ENCODE measurements around the gene MELK.

Gene MELK

GRCh38 chr9:36676778-36677485 lies 104.2 kb downstream of the MELK start:
- DNase-seq = no peak

DNA sequence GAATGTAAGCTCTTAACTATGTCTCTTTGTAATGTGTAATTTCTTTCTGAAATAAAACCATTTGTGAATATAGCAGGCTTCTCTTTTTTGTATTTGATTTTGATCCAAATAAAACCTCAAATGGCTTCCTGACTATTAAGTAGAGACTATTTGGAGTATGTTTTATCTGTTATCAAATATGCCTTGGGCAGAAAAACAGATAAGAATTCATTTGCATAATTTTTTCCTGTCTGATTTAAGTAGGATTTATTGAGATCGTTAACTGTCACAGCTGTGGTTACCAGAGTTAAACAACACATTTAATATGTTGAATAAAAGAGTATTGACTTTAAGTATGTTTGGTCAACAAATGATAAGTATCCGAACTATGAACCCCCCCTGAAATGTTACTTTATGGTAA lies 104.9 kb downstream of the MELK start:
- DNase-seq = no peak

- no peak for DNase-seq
Observed at GRCh38 chr9:36679710-36680109, 107.0 kb downstream of the MELK start.

GRCh38 chr9:36686471-36686870 lies 113.8 kb downstream of the MELK start:
- DNase-seq = no peak

- DNase-seq = no peak
Observed at GRCh38 chr9:36690412-36691168, 117.9 kb downstream of the MELK start.

- no peak for DNase-seq
Observed at GRCh38 chr9:36691671-36692070, 119.0 kb downstream of the MELK start.

GRCh38 chr9:36698984-36699383 lies 126.3 kb downstream of the MELK start:
- no peak for DNase-seq

GRCh38 chr9:36704148-36704547 lies 131.5 kb downstream of the MELK start:
- no peak for DNase-seq

DNA sequence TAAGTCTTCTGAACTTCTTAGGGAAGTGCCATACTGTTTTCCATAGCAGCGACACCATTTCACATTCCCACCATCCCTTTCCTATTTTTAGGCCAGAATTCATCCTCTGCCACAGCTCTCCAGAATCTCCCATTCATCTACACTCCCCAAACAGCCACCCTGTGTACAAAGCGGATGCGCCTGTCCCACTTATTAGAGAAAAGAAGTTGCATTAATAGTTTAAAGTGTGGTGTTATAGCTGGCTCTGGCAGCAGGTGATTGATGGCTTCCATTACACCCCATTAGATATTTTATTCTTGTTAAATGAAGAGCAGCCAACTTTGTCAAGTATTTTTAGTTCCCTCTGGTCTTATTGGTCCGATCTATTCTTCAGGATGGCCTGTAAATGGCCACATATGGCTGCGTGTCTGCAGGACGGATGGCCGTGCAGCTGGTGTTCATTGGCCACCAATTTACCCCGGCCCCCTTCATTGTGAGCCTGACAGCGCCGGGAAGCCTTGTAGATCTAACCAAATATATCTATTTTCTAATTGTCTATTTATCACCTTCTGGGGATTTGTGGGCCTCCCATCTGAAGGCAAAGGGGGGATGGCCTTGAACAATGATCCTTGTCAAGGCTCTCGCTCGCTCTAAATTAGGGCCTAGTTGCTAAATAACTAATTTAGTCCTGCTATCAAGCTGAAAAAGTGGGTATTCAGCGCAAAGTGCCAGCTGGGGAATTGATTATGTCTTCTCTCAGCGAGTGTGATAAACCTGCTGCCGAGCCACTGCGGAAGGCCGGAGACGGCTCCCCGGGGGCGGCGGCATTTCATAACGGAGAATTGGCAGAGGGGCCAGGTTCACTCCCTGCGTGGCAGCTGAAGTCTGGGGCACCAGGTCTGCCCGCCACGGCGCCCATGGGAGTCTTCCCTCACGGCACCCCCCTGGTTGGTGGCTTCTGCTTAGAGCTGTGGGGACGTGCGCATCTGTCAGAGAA lies 141.1 kb downstream of the MELK start:
- no peak for DNase-seq

- no peak for DNase-seq
Observed at GRCh38 chr9:36716496-36716895, 143.8 kb downstream of the MELK start.

- no peak for DNase-seq
Observed at GRCh38 chr9:36717276-36717675, 144.6 kb downstream of the MELK start.

DNA sequence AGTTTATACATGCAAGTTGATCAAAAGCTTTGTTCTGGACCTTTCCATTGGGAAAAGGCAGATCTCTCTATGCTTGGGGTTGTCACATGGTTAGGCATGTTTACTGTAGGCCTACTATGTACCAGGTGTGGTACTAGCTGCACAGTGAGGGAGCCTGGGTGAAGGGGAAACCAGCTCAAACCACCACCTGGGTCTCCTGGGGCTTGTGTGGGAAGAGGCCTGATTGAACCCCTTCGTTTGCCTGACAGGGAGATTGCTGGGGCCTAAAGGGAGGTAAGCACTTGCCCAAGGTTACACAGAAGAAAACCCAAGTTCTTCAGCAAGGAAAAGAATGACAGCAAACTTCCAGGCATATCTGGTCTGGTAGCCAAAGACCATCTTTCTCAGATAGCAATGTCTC lies 145.9 kb downstream of the MELK start:
- DNase-seq = no peak

DNA sequence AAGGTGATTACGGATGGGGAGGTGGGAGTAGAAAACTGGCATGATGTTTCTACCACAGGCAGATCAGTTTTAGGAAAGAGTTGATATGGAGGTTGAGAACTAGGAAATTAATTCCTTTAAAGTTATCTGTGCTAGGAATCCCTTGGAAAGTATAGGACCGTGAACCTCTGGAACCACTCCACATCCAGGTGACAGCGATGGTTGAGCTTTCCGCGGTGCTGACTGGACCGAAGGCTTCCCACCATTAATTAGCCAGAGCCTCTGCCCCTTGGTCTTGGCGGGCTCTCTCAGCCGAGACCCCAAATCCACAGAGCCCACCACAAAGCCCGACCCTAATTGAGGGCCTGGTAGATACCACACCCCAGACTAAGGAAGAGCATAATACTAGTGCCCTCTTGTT lies 147.3 kb downstream of the MELK start:
- DNase-seq = no peak

DNA sequence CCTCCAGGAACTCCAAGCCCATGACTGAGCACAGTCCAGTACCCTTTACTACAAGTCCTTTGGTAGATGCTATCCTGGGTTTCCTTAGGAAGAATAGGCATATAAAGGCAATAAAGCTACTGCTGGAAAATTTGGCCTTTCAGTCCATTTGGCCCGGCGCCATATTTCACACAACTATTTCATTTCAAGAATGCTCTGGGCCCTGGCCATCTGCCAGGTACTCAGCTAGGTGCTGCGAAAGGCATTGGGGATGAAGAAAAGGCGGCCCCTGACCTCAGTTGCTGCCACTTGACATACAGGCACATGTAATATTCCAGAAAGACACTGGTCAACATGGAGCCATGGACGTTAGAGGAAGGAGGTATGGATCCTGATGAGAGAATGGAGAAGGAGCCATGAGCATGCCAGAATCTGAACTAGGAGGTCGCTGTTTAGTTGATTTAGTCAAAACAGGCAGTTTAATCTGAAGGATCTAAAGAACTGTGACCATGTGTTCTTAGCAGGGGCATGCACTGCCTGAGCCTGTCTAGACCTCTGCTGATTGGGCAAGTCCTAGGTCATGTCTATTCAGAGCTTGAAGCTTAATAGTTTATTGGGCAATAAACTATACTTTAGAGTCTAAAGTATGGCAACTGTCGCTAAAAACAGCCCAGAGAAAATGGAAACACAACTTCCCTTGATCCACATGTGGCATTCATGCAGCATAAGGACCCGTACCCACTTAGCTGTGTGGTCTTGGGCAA lies 149.3 kb downstream of the MELK start:
- no peak for DNase-seq

- no peak for DNase-seq
Observed at GRCh38 chr9:36725777-36726356, 153.2 kb downstream of the MELK start.

Data from cortex of kidney (tissue), 1 donor.